GM19468 (cell line): ENCODE measurements around the gene CDK13.
A peak's percentile ranks its signal among the peaks of the same experiment; 100 is the strongest.
"Not testable (repeated sequence)": the region's sequence is repeated elsewhere in the genome, so short reads cannot be mapped to it uniquely, and the experiment has no call there.

Source experiments
- ATAC-seq: cut with Tn5 transposase; IDR thresholded peaks from one replicate; pipeline ENCODE4 v1.9.1; 2021; ENCODE audit warnings: mild to moderate bottlenecking, moderate library complexity, moderate number of reproducible peaks; ENCODE audit not compliant: unreplicated experiment; ENCODE audit errors: extremely low read depth

Gene CDK13

DNA sequence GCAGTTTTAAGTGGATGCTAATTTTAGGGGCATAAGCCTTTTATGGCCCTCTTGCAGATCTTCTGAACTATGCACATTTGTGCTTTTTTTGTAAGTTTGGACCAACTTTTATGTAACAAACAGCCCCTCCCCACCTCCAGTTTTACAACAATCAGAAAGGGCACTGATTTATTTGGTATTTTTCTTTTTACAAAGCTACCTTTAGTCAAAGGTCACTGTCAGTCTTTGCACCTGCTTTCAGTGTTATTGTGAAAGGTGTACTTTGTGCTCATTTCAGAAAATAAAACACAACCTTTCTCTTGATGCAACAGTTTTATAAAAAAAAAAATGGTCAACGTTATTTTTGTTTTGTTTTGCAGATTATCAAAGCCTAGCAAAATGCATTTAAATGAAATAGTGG is 145.2 kb downstream of the CDK13 start:
- ATAC-seq: no peak

DNA sequence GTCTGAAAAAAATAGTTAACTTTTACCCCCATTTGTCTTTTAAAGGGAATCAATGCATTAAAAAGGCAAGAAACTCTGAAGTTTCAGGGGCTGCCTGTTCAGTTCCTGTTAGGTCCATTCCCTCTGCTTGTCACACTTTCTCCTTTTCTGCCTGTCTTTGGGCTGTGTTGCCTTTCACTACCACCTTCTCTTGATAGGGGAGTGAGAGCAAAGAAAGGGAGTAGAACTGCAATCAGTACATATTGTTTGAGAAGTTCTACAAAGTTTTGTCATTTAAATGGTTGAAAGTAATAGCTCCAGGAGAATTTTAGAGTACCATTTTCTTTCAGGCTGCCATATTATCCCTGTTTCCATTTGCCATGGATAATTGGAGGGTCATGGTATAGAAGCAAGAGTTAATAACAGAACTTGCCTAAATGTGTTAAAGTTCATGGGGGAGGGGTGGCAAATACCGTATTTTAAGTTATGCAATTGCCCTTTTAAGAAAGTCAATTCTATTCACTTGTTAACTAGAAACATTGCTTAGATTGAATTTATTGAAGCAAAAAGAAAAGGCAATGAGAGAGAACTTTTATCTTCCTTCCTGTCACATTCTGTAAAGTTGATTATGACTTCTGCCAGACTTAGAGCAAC is 145.8 kb downstream of the CDK13 start:
- no peak for ATAC-seq

- ATAC-seq: no peak
Observed at GRCh38 chr7:40097728-40098127, 147.7 kb downstream of the CDK13 start.

DNA sequence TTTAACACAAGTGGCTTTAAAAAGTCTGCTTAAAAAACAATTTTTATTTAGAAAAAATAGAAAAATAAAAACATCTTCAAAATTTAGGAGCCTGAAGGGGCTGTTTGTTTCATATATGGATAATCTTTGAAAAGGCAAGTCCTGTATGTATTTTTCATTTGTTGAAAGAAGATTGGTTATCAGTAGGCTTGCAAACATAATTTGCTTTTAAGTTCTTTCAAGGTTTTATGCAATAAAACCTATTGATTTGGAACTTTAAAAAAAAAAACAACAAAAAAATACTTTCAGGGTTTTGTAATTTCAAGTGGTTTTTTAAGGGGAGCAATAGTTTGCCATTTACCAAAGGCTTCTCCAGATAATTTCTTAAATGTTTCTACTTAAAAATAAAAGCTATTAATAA is 148.8 kb downstream of the CDK13 start:
- no peak for ATAC-seq

- no peak for ATAC-seq
Observed at GRCh38 chr7:40099837-40100236, 149.8 kb downstream of the CDK13 start.

DNA sequence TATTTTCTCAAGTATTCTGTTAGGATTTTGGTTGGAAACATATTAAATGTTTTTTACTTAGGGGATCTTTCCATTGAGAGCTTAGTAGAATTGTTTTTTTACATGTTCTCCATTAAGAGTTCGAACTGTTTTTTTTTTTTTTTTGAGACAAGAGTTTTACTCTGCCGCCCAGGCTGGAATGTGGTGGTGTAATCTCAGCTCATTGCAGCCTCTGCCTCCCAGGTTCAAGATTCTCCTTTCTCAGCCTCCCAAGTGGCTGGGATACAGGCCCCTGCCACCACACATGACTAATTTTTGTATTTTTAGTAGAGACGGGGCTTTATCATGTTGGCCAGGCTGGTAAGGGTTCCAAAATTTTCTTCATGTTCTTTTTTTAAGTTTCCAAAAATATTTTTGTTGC is 151.1 kb downstream of the CDK13 start:
- no peak for ATAC-seq

GRCh38 chr7:40102897-40103296 is 152.8 kb downstream of the CDK13 start:
- ATAC-seq: no peak

DNA sequence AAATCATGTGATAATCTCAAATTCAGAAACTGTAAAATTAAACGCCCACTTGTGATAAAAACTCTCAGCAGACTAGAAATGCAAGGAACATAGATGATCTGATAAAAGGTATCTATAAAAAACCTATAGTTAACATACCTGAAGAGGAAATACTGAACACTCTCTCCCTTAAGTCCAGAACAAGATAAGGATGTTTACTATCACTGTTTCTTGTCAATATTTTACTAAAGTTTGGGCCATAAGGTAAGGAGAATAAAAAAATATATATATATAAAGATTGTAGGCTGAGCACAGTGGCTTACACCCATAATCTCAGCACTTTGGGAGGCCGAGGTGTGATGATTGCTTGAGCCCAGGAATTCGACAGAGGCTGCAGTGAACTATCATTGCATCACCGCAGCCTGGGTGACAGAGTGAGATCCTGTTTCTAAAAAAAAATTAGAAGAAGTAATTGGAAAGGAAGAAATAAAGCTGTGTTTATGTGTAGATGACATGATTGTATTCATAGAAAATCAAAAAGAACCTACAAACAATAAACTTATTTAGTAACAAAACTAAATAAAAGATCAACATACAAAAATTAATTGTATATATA is 155.9 kb downstream of the CDK13 start:
- ATAC-seq: no peak

- ATAC-seq: no peak
Observed at GRCh38 chr7:40115936-40116335, 165.9 kb downstream of the CDK13 start.

- ATAC-seq: not testable (repeated sequence)
Observed at GRCh38 chr7:40117199-40117598, 167.1 kb downstream of the CDK13 start.

DNA sequence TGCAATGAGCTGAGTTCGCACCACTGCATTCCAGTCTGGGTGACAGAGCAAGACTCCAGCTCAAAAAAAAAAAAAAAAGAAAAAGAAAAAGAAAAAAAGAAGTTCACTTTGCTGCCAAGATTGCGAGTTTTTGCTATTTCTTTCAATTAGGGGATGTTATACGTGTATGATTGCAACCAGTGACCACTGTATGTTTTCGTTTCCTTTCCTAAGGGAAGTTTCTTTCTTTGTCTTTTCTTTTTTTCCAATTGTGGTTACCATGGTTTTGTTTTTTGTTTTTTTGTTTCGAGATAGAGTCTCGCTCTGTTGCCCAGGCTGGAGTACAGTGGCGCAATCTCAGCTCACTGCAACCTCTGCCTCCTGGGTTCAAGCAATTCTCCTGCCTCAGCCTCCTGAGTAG is 168.1 kb downstream of the CDK13 start:
- ATAC-seq: not testable (repeated sequence)

- ATAC-seq: no peak
Observed at GRCh38 chr7:40120020-40120419, 170.0 kb downstream of the CDK13 start.

DNA sequence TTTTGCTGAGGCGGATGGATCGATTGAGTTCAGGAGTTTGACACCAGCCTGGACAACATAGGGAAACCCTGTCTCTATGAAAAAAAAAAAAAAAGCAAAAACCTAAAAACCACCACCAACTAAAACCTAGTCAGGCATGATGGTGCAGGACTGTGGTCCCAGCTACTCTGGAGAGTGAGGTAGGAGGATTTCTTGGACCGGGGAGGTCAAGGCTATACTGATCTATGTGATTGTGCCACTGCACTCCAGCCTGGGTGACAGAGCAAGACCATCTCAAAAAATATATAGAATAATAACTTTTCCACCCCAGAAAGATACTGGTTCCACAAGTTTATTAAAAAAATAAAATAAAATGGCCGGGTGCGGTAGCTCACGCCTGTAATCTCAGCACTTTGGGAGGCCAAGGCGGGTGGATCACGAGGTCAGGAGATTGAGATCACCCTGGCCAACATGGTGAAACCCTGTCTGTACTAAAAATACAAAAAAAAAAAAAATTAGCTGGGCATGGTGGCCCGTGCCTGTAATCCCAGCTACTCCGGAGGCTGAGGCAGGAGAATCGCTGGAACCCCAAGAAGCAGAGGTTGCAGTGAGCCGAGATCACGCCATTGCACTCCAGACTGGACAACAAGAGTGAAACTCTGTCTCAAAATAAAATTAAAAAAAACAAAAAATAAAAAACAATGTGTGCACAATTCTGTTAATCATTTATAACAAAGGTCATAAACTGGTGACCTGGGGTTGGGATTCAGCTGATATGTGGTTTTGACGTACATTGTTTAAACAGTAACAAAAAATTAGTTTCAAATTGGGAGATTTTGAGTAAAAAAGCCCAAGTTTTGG is 172.3 kb downstream of the CDK13 start:
- ATAC-seq: not testable (repeated sequence)

GRCh38 chr7:40122940-40123254 is 172.8 kb downstream of the CDK13 start:
- no peak for ATAC-seq

DNA sequence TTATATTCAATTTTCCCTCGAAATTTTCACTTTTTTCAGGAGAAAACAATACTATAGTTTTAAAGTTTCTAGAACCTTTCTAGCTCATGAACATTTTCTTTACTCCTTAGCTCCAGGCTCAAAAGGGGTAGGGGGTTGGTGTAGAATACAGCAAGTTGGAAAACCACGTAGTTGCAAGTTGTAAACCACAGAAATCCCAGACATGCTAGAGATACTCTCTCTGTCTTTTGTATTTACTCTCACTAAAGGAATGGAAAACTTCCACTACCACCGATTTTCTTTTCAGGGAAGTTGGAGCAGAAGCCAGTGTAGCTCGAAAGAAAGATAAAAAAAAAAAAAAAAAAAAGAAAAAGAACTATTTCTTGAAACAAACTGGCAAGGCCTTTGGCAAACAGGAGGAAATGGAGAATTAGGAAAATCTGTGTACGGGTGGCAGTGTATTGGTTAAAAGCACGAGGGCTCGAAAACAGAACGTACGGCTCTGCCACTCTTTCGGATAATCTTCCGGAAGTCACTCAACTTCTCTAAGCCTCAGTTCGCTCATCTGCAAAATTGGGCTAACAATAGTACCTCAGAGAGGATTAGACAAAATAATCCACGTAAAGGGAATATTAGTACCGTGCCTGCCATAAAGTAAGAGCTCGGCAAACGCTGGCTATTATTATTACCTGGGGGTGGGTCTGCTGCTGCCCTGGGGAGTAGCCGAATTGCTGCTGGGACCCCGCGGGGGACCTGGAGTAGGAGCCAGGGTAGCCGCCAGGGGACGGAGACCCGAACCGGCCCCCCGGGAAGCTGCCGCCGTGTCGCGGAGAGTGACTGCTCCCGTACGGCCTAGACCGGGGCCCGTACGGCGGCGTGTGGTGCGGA is 183.7 kb downstream of the CDK13 start:
- ATAC-seq: no peak

DNA sequence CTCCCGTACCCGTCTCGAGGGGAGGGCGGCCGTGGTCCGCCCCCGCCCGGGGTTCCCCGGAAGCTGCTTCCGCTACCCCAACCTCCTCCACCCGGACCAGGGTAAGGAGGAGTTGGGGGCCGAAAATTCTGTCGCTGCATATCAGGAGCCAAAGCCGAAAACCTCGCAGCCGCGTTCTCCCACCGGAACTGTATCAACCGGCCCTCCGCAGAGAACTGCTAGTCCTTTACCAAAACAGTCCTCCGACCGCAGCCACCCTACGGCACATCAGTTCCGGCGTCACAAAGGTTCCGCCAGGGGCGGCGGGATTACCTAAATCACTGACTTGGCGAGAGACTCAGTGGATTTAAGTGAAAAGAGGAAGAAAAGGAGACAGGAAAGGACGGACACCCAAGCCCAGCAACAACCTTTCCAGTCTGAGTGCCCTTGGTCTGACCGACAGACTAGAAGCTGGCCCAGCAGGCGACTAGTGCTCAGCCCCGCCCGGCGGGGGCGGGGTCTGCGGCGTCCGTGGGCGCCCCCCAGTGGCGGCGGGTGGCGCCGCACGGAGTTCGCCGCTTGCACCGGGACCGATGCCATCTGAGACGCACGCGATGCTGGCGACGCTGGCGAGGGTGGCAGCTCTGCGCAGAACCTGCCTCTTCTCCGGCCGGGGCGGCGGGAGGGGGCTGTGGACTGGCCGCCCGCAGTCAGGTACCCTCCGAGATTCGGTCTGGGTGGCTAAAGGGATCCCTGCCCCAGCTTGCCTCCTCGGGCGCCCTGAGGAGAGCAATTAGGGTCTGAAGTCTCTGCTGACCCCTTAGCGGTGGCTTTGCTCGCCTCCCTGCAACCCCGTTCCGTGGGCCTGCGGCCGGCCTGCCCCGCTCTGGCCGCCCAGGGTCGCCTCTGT is 184.6 kb downstream of the CDK13 start, which contains the start of the genes MPLKIP and SUGCT:
Gene MPLKIP, minus strand, starts transcription at position 195 of the 889 bp plus-strand sequence. Its CDS starts 55 bp downstream, at position 140.
Gene SUGCT, plus strand, starts transcription at position 578 of the 889 bp plus-strand sequence.
- peak; percentile 79 for ATAC-seq

DNA sequence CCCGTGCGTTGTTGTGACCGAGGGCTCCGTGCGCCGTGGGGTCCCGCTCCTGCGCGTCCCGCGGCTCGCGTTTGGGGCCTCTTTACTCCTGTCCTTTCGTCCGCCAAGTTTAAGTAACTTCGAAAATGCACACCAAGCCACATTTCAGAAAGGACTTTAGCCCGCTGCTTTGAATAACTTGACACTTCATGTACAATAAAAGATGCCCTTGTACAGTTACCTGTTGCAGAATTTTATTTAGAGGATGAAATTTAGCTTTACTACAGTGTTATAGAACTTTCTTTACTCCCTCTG is 185.2 kb downstream of the CDK13 start:
- ATAC-seq: no peak

DNA sequence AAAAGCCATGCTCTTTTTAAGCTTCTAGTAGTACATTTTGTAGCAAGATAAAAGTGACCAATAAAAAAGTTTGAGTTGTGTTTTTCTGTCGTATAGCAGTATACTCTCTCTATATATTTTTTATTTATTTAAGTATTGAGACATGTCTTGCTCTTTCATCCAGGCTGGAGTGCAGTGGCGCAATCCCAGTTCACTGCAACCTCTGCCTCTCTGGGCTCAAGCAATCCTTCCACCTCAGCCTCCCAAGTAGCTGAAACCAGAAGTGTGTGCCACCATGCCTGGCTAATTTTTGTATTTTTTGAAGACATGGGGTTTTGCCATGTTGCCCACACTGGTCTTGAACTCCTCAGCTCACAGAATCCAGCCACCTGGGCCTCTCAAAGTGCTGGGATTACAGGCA is 187.5 kb downstream of the CDK13 start:
- ATAC-seq: no peak

- ATAC-seq: no peak
Observed at GRCh38 chr7:40138973-40139372, 188.9 kb downstream of the CDK13 start.

DNA sequence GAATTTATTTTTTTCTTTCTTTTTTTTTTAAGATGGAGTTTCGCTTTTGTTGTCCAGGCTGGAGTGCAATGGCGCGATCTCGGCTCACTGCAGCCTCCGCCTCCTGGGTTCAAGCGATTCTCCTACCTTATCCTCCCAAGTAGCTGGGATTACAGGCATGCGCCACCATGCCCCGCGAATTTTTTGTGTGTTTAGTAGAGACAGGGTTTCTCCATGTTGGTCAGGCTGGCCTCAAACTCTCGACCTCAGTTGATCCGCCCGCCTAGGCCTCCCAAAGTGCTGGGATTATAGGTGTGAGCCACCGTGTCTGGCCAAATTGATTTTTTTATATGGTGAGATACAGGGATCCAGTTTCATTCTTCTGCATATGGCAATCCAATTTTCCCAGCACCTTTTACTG is 189.8 kb downstream of the CDK13 start:
- not testable (repeated sequence) for ATAC-seq
